OCI-LY1 (cell line): ENCODE measurements around the gene MYO3B.

ENCODE experiments used
- H2AFZ ChIP-seq: fragments of 200-600 bp; sonication (generic), shearing (Covaris generic); 2 replicates; pipeline ENCODE4 v1.6.0; 2014; ENCODE audit warnings: antibody characterized with exemption, mild to moderate bottlenecking, low read length
- H3F3A ChIP-seq: fragments of 200-600 bp; sonication (generic), shearing (Covaris generic); 2 replicates; pipeline ENCODE4 v1.6.0; 2014; ENCODE audit warnings: mild to moderate bottlenecking, antibody characterized with exemption, low read length, moderate library complexity; ENCODE audit not compliant: insufficient read depth
- H3K27ac ChIP-seq: fragments of 200-600 bp; sonication (generic); 2 replicates; pipeline ENCODE4 v1.5.1; 2014; ENCODE audit warnings: low read length, mixed run types, mild to moderate bottlenecking, low read depth; ENCODE audit not compliant: poor library complexity, severe bottlenecking
- H3K27me3 ChIP-seq: fragments of 200-600 bp; sonication (generic); 2 replicates; pipeline ENCODE4 v1.6.0; 2014; ENCODE audit warnings: antibody characterized with exemption, mild to moderate bottlenecking, low read length, moderate library complexity; ENCODE audit not compliant: insufficient read depth
- H3K36me3 ChIP-seq: fragments of 200-600 bp; sonication (generic); 2 replicates; pipeline ENCODE4 v1.6.1; 2014; ENCODE audit warnings: mild to moderate bottlenecking, antibody characterized with exemption, low read length, moderate library complexity, mixed read lengths; ENCODE audit not compliant: insufficient read depth
- H3K4me1 ChIP-seq: fragments of 200-600 bp; sonication (generic); 2 replicates; pipeline ENCODE4 v1.5.1; 2014; ENCODE audit warnings: mild to moderate bottlenecking, low read length, moderate library complexity; ENCODE audit not compliant: insufficient read depth, severe bottlenecking
- H3K4me2 ChIP-seq: fragments of 200-600 bp; sonication (generic), shearing (Covaris generic); 2 replicates; pipeline ENCODE4 v1.6.1; 2014; ENCODE audit warnings: low read length
- H3K4me3 ChIP-seq: fragments of 200-600 bp; sonication (generic); 2 replicates; pipeline ENCODE4 v1.5.1; 2014; ENCODE audit warnings: low read length, low read depth, mild to moderate bottlenecking, mixed read lengths; ENCODE audit not compliant: poor library complexity, severe bottlenecking
- H3K79me2 ChIP-seq: fragments of 200-600 bp; shearing (Covaris generic); 2 replicates; pipeline ENCODE4 v1.6.1; 2016; ENCODE audit warnings: mixed run types, low read length, mixed read lengths; ENCODE audit not compliant: insufficient read depth
- H3K9ac ChIP-seq: fragments of 200-600 bp; sonication (generic), shearing (Covaris generic); 2 replicates; pipeline ENCODE4 v1.6.1; 2014; ENCODE audit warnings: mild to moderate bottlenecking, low read length, mixed read lengths
- H3K9me2 ChIP-seq: fragments of 200-600 bp; sonication (generic), shearing (Covaris generic); 2 replicates; pipeline ENCODE4 v1.6.1; 2014; ENCODE audit warnings: low read depth, mild to moderate bottlenecking, low read length, mixed read lengths
- H3K9me3 ChIP-seq: fragments of 200-600 bp; shearing (Covaris generic); 2 replicates; pipeline ENCODE4 v1.6.1; 2014; ENCODE audit warnings: low read length, mixed read lengths
- H4K20me1 ChIP-seq: fragments of 200-600 bp; sonication (generic), shearing (Covaris generic); 2 replicates; pipeline ENCODE4 v1.6.0; 2016; ENCODE audit warnings: mild to moderate bottlenecking, low read length; ENCODE audit not compliant: insufficient read depth
- CTCF ChIP-seq: fragments of 200-600 bp; sonication (generic), shearing (Covaris generic); IDR thresholded peaks from 2 replicates; pipeline ENCODE4 v1.5.1; 2017; ENCODE audit warnings: mild to moderate bottlenecking, antibody characterized with exemption, low read length, moderate library complexity, mixed read lengths
- EZH2 ChIP-seq: fragments of 200-600 bp; sonication (generic), shearing (Covaris generic); IDR thresholded peaks from 2 replicates; pipeline ENCODE4 v1.8.0; 2017; ENCODE audit warnings: borderline replicate concordance, mixed run types, mild to moderate bottlenecking, antibody characterized with exemption, low read length, moderate library complexity, mixed read lengths

MYO3B gene

GRCh38 chr2:170563401-170563800 is 385.5 kb downstream of the MYO3B start:
- Histone ChIP-seq H3F3A (no peaks in the 10 kb centered on the region), H2AFZ (no peak overlapping the region), H3K9ac (no peak overlapping the region), H4K20me1 (no peaks in the 10 kb centered on the region), H3K4me3 (no peak overlapping the region), H3K27ac (no peak overlapping the region), H3K9me2 (no peaks in the 10 kb centered on the region), H3K4me1 (no peaks in the 10 kb centered on the region), H3K4me2 (no peak overlapping the region), H3K36me3 (no peaks in the 10 kb centered on the region), H3K27me3 (no peaks in the 10 kb centered on the region), H3K9me3 (no peaks in the 10 kb centered on the region), H3K79me2 (no peaks in the 10 kb centered on the region)
- no peak for TF ChIP-seq EZH2
- TF ChIP-seq CTCF: no peak

GRCh38 chr2:170566138-170566537 is 388.2 kb downstream of the MYO3B start:
- TF ChIP-seq CTCF (no peak), EZH2 (no peak)
- Histone ChIP-seq H3K9me2 (no peaks in the 10 kb centered on the region), H3K4me1 (no peaks in the 10 kb centered on the region), H3K4me2 (no peak overlapping the region), H2AFZ (no peak overlapping the region), H3K27ac (no peak overlapping the region), H3K27me3 (no peaks in the 10 kb centered on the region), H3K4me3 (no peak overlapping the region), H3K9ac (no peak overlapping the region), H3K9me3 (no peaks in the 10 kb centered on the region), H4K20me1 (no peaks in the 10 kb centered on the region), H3K79me2 (no peaks in the 10 kb centered on the region), H3K36me3 (no peaks in the 10 kb centered on the region), H3F3A (no peaks in the 10 kb centered on the region)

GRCh38 chr2:170567429-170567828 is 389.5 kb downstream of the MYO3B start:
- H3K9ac ChIP-seq: no peak overlapping the region
- H3K27ac ChIP-seq: no peak overlapping the region
- no peaks in the 10 kb centered on the region for H3K4me1 ChIP-seq
- no peak overlapping the region for H3K4me2 ChIP-seq
- H3K79me2 ChIP-seq: no peaks in the 10 kb centered on the region
- H3K9me2 ChIP-seq: no peaks in the 10 kb centered on the region
- H3K27me3 ChIP-seq: no peaks in the 10 kb centered on the region
- H3F3A ChIP-seq: no peaks in the 10 kb centered on the region
- H4K20me1 ChIP-seq: no peaks in the 10 kb centered on the region
- H3K4me3 ChIP-seq: no peak overlapping the region
- H2AFZ ChIP-seq: no peak overlapping the region
- TF ChIP-seq EZH2: no peak
- no peak for TF ChIP-seq CTCF
- H3K36me3 ChIP-seq: no peaks in the 10 kb centered on the region
- no peaks in the 10 kb centered on the region for H3K9me3 ChIP-seq
